Measurements from ENCODE around the gene NUP88.

Gene NUP88

GRCh38 chr17:5364696-5365095 is 54.8 kb downstream of the NUP88 start:
- no peak for TF ChIP-seq REST (IDR thresholded peaks at IDR 0.05; ENCODE audit: insufficient read depth in 1 of 2, low read depth in 2 of 2, low read length in 2 of 2)
- no peak for TF ChIP-seq TAF1 (IDR thresholded peaks at IDR 0.05; ENCODE audit: borderline replicate concordance, insufficient read depth, low read length)
- no peak for TF ChIP-seq FOXP2 (optimal IDR thresholded peaks at IDR 0.05; ENCODE audit: borderline replicate concordance, extremely low read depth, extremely low read length, insufficient read depth)
- TF ChIP-seq POLR2AphosphoS5 (IDR thresholded peaks at IDR 0.05; ENCODE audit: low read depth, low read length): no peak
- no peak for TF ChIP-seq SIN3A (IDR thresholded peaks at IDR 0.05; ENCODE audit: borderline replicate concordance, insufficient read depth, low read length)

- no peak for TF ChIP-seq FOXP2 (optimal IDR thresholded peaks at IDR 0.05; ENCODE audit: borderline replicate concordance, extremely low read depth, extremely low read length, insufficient read depth)
- TF ChIP-seq REST (IDR thresholded peaks at IDR 0.05; ENCODE audit: insufficient read depth in 1 of 2, low read depth in 2 of 2, low read length in 2 of 2): no peak
- TF ChIP-seq TAF1 (IDR thresholded peaks at IDR 0.05; ENCODE audit: borderline replicate concordance, insufficient read depth, low read length): no peak
- TF ChIP-seq POLR2AphosphoS5 (IDR thresholded peaks at IDR 0.05; ENCODE audit: low read depth, low read length): no peak
- TF ChIP-seq SIN3A (IDR thresholded peaks at IDR 0.05; ENCODE audit: borderline replicate concordance, insufficient read depth, low read length): no peak
Measured at GRCh38 chr17:5364156-5364555, 55.3 kb downstream of the NUP88 start.

GRCh38 chr17:5362162-5362811 is 57.2 kb downstream of the NUP88 start:
- TF ChIP-seq FOXP2 (optimal IDR thresholded peaks at IDR 0.05; ENCODE audit: borderline replicate concordance, extremely low read depth, extremely low read length, insufficient read depth) (no peak), SIN3A (IDR thresholded peaks at IDR 0.05; ENCODE audit: borderline replicate concordance, insufficient read depth, low read length) (no peak), POLR2AphosphoS5 (IDR thresholded peaks at IDR 0.05; ENCODE audit: low read depth, low read length) (no peak), REST (IDR thresholded peaks at IDR 0.05; ENCODE audit: insufficient read depth in 1 of 2, low read depth in 2 of 2, low read length in 2 of 2) (no peak), TAF1 (IDR thresholded peaks at IDR 0.05; ENCODE audit: borderline replicate concordance, insufficient read depth, low read length) (no peak)

DNA sequence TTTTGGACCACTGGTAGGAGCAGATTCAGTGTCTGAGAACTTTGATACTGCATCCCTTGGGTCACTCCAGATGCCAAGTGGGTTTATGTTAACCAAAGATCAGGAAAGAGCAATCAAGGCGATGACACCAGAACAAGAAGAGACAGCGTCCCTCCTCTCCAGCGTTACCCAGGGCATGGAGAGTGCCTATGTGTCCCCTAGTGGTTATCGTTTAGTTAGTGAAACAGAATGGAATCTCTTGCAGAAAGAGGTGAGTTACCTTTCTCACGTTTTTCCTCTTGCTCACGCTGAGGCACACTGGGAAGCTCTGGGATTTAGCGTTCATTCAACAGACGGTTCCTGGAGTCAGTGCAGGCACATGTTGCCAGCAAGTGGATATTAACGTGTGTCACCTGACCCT is 58.0 kb downstream of the NUP88 start:
- TF ChIP-seq TAF1 (IDR thresholded peaks at IDR 0.05; ENCODE audit: borderline replicate concordance, insufficient read depth, low read length): no peak
- TF ChIP-seq REST (IDR thresholded peaks at IDR 0.05; ENCODE audit: insufficient read depth in 1 of 2, low read depth in 2 of 2, low read length in 2 of 2): no peak
- no peak for TF ChIP-seq FOXP2 (optimal IDR thresholded peaks at IDR 0.05; ENCODE audit: borderline replicate concordance, extremely low read depth, extremely low read length, insufficient read depth)
- no peak for TF ChIP-seq SIN3A (IDR thresholded peaks at IDR 0.05; ENCODE audit: borderline replicate concordance, insufficient read depth, low read length)
- no peak for TF ChIP-seq POLR2AphosphoS5 (IDR thresholded peaks at IDR 0.05; ENCODE audit: low read depth, low read length)

All from PFSK-1 (cell line).